HG02970 (cell line): ENCODE data around the gene SLC1A7.

ENCODE experiments used
- ATAC-seq: cut with Tn5 transposase; IDR thresholded peaks from one replicate; pipeline ENCODE4 v1.9.1; 2021; ENCODE audit warnings: mild to moderate bottlenecking, moderate library complexity, moderate number of reproducible peaks; ENCODE audit not compliant: unreplicated experiment, low FRiP score

The SLC1A7 gene

DNA sequence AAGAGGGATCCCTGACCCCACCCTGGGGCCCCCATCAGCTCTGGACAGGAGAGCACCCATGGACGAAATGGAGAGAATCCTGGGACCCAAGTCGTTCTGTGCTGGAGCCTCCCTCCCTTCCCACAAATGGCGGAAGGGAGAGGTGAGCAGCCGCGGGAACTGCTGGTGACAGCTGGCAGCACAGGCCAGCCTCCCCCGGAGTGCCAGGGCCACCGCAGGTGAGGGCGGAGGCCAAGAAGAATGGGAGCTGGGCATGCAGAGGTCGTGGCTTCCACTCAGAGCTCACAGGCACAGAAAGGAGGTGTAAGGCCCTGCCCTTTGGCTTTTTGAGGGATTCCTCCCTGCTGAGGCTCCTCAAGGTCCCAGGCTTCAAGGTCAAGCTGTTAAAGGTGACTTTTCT, 24.6 kb downstream of the SLC1A7 start:
- no peak for ATAC-seq

DNA sequence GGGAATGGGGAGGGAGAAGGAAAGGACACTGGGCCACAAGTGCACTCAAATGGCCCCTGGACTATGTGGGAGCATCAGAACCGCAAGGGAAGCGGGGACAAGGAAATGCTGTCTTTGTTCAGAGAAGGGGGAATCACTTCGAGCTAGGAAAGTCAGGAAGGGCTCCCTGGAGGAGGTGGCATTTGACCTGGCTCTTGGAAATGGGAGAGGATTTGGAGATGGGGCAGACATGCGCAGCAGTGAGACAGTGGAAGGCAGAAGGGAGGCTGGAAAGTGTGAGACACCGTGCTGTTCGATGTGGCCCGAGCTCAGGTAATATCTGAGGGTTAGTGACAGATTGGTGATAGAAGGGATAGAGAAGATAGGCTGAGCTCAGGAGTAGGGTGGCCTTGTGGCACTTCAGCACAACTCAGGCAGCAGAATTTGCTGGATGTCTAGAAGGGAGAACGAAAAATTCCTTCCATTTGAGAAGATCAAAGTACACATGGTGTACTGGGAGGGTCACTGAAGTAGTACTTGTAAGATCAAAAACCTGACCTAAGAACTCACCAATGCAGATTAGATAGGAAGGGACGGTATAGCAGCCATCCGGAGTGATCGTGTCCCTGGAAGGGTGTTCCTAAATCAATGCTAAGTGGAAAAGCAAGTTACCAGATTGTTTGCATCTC, 25.4 kb downstream of the SLC1A7 start:
- no peak for ATAC-seq

DNA sequence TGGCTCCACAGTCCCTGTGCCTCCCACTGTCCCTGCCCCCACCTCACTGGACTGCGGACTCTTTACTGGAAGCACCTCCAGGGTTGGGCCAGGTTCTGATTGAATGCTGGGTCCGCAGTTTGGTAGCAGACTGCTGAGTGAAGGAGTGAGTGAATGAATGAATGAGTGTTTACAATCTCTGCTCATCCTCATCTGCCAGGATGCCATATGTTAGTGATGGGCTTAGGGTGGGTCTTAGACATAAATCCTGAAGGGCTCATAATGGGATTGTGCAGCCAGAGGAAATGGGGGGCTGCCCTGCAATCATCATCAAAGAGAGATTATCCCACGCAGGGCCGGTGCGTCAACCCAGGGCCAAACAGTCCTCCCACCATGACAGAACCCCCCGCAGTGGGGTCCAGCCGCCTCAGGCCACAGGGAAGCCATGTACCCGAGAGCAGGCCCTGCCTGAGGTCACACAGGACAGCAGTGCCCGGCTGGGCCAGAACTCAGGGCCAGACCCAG, 26.1 kb downstream of the SLC1A7 start:
- ATAC-seq: no peak

DNA sequence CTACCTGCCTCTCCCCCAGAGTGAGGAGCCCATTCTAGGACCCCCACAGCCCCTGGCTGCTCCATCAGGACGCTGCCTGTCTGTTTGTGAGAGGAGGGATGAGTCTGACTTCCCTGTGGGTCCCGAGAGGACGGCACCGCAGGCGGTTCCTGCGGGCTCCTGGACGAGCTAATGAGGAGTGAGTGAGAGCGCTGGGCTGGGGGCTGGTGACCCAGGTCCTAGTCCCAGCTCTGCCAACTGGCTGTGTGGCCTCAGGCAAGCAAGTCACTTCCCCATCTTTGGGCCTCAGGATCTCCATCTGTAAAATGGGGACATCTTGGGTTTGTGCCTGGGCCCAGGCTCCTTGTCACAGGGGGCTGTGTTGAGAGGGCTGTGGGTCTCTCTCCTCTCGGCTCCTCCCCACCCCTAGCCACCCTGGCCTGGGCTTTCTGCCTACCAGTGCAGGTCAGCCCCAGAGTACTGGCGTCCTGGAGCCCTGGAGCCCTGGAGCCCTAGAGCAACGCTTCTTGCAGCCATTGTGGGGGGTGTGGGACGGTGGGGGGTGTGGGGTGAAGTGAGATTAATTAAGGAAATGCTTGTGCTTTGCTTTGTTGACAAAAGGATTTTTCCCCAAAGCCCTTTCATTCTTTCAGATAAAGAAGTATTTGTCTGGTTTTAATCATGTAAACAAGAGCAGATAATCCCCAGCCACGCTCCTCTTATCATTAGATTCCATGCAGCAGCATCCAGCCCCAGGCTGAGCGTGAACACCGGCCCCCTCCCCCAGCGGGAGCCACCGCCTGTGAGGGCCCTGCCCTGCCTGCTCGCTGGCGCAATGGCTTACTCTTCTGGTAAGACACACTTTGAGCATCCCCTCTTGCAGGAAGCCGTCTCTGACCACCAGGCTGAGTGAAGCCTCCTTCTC, 26.8 kb downstream of the SLC1A7 start:
- no peak for ATAC-seq

DNA sequence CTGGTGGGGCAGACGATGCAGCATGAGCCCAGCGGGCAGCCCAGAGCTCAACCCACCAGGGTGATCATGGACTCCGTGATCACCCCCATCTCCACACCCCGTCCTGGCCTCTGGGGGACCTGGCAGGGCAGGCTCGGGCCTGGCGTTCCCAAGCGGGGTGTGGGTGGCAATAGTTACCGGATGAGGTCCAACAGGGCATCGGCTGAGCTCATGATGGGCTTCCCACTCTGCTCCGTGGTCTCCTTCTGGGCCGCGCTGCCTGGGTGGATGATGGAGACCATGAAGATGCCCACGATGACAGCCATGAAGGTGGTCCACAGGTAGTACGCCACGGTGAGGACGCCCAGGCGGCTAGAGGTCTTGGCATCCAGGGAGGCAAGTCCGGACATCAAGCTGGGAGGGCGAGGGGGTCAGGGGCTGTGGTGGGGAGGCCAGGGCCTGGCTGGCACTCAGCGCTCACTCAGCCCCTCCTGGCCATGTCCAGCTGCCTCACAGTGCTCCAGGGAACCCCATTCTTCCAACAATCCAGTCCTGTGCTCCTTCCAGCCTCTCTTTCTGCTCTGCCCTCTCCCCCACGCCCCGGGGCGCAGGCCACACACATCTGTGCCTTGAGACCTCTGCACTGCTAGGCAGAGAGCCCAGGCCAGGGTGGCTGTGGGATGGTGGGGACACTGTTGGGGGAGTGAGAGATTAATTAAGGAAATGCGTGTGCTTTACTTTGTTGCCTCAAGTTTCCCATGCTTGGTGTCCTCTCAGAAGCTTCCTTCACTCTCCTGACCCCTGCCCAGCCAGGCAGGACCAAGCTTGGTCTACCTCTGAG, 27.6 kb downstream of the SLC1A7 start:
- no peak for ATAC-seq

DNA sequence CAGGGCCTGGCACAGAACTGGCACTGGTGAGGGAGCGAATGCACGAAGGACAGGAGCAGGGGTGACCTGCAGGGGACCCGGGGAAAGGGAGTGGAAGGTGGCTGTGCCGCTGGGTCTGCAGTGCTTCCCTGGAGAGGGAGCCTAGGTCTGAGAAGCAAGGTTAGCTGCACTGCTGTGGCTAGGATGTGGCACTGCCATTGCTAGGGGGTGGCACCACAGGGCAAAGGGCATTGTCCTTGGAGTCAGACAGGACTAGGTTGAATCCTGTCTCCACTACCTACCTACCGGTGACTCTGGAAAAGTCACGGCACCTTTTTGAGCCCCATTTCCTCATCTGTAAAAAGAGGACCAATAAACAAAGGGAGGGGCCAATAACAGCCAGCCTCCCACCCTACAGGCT, 28.3 kb downstream of the SLC1A7 start:
- ATAC-seq: no peak

DNA sequence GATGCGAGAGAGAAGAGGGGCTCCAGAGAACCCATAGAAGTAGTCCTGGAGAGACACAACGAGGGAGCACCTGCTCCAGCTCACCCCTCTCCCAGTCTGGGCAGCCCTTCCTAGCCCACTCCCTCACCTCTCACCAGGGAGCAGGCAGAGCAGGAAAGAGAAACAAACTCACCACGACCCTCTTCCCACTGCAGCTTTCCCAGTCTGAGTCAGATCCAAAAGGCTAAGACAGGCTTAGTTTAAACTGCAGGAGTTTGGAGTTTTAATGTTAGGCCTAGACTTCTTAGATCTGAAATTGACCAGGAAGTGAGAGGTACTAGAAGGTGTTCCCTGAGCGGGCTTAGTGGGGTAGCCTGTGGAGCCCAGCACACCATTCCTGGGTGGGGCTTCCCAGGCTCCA, 29.6 kb downstream of the SLC1A7 start:
- no peak for ATAC-seq

DNA sequence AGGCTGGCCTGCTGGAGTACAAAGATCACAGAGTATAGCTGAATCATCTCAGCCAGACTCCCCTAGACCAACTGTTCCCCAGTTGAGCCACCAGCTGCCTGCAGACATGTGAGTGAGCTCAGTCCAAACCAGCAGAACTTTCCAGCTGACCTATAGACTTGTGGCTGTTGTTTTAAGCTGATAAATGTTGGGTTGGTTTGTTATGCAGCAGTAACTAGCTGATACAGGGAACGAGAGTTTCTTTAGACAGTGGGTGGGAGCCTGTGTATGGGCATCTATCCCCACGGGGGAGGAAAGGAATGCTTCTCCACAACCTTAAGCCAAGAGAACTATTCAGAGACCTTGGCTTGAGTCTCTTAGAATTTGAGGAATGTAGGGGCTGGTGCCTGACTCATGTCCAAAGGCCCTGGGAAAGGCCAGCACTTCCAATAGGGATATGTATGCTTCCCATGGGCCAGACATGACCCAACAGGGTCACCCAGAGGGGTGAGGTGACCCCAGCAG, 30.1 kb downstream of the SLC1A7 start:
- ATAC-seq: no peak

DNA sequence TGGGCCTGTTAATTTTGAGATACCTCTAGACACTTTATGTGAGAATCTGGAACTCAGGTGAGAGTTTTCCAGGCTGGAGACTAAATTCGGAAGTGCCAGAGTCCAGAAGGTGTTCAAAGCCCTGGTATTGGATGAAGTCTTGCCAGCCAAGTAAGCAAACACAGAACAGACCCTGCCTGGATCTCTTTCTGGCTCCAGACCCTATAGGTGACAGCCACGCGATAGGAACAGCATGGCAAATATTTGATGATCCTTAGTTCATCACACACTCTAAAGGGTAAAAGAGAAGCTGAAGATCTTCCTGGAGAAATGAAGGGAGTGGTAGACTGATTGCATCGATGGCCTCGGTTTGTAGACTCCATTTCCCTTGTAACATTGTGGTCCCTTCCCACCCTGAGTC, 30.7 kb downstream of the SLC1A7 start:
- ATAC-seq: no peak

DNA sequence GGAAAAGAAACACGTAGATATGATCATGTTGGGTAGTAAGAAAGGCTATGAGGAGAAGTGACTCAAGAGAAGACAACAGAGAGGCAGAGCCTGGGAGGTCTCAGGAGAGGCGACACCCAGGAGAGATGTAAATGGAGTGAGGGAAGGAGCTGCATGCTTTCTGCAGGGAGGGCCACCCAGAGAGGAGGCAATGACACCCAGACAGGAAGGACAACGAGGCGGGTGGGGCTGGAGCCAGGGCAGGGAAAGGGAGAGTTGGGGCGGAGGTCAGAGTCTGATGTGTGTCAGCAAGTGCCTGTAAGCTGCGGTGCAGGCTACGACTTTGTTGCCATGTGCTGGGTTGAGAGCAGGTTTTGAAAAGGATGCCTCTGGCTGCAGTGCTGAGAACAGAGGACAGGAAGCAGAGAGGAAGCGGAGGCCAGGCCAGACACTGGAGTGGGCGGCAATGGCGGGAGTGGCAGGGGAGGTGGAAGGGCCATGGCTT, 31.3 kb downstream of the SLC1A7 start:
- no peak for ATAC-seq

DNA sequence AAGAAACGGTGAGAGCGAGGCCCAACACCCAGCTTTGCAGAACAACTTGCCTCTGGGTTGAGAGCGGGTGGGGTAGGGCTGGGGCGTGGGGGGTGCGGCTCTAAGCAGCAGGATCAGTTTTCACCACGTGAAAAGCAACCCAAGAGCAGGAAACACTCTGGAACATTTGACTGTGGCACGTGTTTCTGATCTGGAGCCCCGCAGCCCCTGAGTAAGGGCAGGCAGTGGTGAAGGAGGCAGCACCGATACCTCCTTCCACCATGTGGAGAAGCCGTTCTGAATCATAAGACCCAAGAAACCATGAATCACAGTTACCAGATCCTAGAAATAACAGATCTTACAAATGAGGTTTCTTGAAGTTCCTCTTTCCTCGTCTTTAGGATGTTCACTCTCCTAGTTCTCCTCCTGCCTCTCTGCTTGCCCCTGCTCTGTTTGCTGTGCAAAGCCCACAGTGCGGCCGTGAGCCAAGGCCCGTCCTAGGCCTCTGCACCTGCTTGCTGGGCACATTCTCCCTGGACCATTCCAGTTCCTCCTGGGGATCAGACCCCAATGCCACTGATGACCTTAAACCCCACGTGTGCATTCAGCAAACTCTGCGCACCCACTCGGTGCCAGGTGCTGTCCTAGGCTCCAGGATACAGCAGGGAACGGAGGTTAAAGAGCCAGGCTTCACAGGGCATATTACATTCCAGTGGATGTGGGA, 31.9 kb downstream of the SLC1A7 start:
- no peak for ATAC-seq

DNA sequence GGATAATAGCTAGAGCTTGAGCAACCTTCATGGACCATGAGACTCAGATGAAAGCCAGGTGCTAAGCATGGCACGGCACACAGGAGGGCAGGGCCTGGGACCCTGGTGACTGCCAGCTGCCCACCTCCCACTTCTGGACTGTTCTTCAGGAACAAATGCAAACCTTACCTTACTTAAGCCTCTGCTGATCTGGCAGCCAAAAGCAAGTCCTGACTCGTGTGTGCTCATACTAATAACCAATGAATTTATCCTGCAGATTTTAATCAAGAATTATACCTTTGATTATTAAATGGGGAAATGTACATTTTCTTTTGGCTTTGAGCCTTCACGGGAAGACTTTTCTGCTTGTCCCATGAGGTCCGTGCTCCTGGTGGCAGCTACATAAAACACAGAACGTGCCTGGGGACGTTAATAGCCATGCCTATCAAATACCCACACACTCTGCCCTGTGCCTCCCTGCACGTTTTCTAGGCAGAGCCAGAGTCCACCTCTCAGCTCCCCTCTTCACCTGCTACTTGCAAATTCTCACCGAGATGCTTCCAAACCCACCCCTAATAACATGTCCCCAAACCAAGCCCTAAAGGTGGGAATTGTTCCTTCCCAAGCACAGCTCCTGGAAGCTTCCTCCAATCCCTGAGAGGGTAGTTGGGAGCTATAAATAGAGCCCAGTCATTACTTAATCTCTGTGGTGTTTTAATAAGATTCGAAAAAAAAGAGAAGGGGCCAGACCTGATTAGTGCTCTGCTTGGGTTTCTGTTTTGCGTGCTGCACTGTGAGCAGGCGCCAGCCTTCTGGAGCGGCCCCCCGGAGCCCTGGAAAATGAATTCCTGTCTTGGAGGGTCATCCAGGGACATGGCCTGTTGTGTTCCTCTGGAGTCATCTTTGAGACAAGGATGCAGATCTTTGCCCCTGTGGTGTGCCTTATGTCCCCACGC, 33.5 kb downstream of the SLC1A7 start:
- ATAC-seq: no peak

DNA sequence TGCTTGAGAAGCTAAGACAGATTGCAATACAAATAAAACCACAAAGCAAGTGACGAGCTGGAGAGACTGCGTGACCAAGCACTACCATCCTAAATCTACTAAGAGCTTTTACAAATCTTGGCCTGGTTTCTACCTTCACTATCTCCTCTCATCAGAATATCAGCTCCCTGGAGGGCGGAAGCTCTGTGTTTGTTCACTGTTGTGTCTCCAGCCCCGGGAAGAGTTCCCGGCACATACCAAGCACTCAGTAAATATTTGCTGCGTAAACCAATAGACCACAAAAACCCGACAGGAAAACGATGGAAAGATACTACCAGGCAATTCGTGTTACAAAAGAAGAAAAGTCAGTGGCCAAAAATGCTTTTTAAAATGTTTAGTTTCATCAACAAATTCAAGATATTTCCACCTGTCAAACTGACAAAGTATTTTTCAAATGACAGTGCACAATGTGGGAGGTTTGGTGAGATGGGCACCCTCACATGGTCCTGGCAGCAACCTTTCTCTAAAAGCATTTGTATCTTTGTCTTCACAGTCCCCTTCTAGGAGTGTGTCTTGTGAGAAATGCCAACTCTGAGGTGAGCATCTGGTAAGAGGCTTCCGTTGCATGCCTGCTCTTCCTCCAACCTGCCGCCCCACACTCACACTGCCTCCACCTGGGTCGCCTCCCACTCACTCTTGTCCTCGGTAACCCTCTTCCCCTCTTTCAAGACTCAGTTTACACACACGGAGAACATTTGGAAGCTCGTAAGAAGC, 34.7 kb downstream of the SLC1A7 start:
- ATAC-seq: no peak

DNA sequence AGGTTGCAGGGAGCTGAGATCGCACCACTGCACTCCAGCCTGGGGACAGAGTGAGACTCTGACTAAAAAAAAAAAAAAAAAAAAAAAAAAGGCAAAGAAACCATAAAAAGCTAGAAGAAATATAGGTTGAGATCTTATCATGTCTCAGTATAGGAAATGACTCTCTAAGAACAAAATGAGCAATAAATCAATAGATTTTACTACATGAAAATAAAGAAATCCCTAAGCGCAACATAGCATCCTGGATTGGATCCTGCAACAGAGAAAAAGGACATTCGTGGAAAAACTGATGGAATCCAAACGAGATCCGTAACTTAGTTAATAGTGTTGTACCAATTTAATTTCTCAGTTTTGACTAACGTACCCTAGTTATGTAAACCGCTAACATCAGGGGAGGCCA, 35.3 kb downstream of the SLC1A7 start:
- no peak for ATAC-seq

DNA sequence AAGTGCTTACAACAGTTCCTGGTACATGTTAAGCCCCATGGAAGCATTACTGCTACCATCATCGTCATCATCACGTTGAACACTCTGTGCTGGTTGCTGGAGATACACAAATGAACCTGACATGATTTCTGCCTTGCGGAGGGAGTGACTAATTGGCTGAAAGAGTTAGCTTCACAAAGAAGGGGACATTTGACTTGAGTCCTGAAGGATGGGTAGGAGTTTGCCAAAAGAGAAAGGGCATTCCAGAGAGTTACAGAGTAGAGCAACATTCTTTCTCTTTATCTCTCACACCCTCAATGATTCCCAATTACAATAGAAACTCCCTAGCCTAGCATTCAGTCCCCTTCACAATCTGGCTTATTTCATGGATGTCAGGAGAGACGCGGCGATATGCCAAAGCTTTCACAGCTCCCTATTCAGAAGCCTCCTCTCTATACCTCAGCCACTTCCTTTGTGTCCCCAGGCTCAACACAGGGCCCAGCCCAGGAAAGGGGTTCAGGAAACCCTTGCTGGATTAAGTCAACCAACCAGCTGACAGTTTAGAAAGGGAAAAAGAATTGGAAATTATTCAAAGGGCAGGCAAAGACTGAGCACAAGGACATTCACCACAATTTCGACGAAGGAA, 38.0 kb downstream of the SLC1A7 start:
- no peak for ATAC-seq

DNA sequence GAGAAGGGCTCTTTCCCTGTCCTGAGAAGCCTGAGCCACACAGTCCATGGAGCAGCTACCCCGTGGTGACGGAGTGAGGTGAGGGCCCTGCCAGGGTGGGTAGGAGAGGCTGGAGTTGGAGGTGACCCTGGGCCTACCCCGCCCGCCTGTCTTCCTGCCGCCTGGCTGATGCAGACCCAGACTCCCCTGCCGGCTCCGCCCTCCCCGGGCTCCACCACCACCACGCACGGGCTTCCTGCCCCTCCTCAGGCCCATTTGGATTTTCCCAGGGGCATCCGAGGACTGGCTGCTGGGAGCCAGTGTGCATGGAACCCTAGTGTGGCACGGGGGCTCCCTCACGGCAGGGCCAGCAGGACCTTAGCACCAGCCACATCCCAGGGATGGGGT, 47.9 kb downstream of the SLC1A7 start:
- no peak for ATAC-seq

DNA sequence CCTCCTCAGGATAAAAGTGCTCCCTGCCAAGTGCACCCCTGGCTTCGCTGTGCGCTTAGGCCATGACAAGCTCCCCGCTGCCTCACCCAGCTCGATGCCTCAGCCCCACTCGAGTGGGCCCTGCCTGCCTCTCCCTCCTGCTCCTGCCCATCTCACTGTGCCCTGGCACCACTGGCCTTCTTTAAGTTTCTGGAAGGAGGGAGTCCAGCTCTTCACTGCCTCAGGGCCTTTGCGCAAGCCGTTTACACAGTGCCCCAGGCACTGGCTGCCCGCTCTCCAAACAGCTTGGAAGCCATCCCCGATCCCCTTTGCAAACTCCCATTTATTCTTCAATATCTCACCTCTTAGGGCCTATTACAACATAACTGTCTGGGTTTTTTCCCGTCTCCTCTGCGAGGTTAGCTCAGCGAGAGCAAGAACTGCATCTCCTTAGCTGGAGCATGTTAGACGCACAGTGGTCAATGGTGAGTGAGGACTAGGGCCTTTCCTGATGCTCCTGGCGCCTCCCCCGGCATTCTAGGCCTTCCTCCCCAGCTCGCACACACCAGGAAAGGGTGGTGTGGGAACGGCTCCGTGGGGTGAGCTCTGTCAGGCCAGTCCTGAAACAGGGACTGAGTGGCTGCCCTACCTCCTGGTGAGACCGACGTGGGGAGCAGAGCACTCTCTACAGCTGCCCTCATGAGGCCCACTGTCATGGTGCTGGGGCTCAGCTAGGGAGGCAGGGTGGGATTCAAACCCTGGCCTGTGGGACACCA, 48.5 kb downstream of the SLC1A7 start:
- no peak for ATAC-seq
